GM12875 (cell line): ENCODE results near the gene TBATA.

ENCODE experiments used
- H3K4me3 ChIP-seq: one replicate; pipeline ENCODE4 v1.5.1; 2011; ENCODE audit warnings: low read depth, low read length, control low read depth
- CTCF ChIP-seq: IDR thresholded peaks from 2 replicates; pipeline ENCODE4 v1.5.1; 2011; ENCODE audit warnings: low read depth, mild to moderate bottlenecking, control low read depth, inconsistent platforms, low read length, moderate library complexity, borderline replicate concordance; ENCODE audit not compliant: insufficient read depth

TBATA gene

GRCh38 chr10:70799124-70799523 is 13.9 kb upstream of the TBATA start:
- no peak for TF ChIP-seq CTCF
- H3K4me3 ChIP-seq, result no peak overlapping the region

GRCh38 chr10:70797840-70798239 is 12.7 kb upstream of the TBATA start:
- no peak overlapping the region for H3K4me3 ChIP-seq
- no peak for TF ChIP-seq CTCF

GRCh38 chr10:70795613-70796012 is 10.4 kb upstream of the TBATA start:
- no peak for TF ChIP-seq CTCF
- H3K4me3 ChIP-seq, result no peak overlapping the region

GRCh38 chr10:70791386-70792039 is 6.3 kb upstream of the TBATA start:
- no peak for TF ChIP-seq CTCF
- no peak overlapping the region for H3K4me3 ChIP-seq

- TF ChIP-seq CTCF, result no peak
- H3K4me3 ChIP-seq, result no peak overlapping the region
These were observed 1.7 kb upstream of the TBATA start for GRCh38 chr10:70786799-70787415.

- TF ChIP-seq CTCF, result no peak
- no peak overlapping the region for H3K4me3 ChIP-seq
These were observed 706 bp downstream of the TBATA start for GRCh38 chr10:70784471-70784870.

GRCh38 chr10:70784016-70784415 is 1.2 kb downstream of the TBATA start:
- TF ChIP-seq CTCF, result no peak
- H3K4me3 ChIP-seq, result no peak overlapping the region
